Measurements from ENCODE around the gene USP9Y.

Gene USP9Y

DNA sequence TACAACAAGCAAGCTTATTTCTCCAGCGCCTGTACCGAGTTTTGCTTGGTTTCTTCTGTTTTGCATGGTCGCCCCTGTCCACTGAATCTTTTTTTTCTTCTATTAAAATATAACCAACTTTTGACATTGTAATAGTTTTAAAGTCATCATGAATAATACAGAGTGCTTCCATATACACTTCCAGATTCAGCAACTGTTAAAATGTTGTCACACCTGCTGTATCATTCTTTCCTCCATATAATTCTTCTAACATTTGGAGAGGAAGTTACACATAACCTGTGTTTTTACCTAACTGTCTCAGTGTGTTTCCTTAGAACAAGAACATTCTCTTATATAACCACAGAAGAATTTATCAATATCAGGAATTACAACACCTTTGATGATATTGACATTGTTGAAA lies 83.5 kb downstream of the USP9Y start:
- DNase-seq (ENCODE audit: low read depth in 1 of 2, low spot score in 1 of 2): no peak

DNA sequence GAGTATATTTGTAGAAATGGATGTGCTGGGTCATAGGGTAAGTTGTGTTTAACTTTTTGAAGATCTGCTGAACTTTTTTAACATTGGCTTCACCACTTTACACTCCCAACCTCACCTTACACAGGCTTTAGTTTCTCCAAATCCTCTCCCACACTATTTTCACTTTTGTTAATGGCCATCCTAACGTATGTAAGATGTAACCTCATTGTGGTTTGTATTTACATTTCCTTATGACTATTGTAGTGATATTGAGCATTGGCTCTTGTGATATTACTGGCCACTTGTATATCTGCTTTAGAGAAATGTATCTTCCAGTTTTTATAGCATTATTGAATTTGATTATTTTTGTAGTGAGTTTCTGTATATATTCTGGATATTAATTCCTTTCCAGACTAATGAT lies 93.0 kb downstream of the USP9Y start:
- DNase-seq (ENCODE audit: low read depth in 1 of 2, low spot score in 1 of 2): no peak

DNA sequence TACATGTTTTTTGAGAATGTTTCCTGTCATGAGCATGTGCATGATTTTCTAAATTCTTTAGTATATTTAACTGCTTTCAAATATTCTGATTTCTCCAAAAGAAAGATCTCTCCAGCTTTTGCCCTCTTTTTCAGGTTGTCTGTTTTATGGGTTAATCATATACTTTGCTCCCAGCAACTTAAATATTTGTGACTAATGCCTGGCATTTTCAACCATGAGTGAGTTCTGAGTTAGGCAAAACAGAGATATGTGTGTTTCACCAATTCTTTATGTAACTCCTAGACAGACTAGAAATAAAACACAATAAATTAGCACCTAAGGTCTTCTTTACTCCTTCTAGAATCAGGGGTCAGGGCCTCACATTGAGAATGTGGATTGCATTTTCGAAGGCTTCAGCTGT lies 107.0 kb downstream of the USP9Y start:
- DNase-seq (ENCODE audit: low read depth in 1 of 2, low spot score in 1 of 2): no peak

DNA sequence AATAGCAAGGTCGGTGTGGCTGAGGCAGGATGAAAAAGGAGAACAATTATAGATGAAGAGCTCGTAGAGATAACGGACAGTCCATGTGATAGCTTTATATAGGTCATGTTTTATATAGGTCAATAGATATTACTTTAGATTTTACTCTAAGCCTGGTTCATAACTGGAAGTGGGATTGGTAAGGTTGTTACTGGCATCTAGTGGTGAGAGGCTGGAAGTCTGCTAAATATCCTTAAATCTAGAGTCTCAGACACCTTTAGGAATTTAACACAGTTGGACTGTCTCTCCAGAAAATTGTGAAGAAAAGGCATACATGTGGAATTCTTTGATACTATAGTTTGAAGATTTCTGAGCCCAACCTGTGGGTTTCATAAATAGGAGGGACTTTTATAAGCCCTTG lies 108.0 kb downstream of the USP9Y start:
- no peak for DNase-seq (ENCODE audit: low read depth in 1 of 2, low spot score in 1 of 2)

DNA sequence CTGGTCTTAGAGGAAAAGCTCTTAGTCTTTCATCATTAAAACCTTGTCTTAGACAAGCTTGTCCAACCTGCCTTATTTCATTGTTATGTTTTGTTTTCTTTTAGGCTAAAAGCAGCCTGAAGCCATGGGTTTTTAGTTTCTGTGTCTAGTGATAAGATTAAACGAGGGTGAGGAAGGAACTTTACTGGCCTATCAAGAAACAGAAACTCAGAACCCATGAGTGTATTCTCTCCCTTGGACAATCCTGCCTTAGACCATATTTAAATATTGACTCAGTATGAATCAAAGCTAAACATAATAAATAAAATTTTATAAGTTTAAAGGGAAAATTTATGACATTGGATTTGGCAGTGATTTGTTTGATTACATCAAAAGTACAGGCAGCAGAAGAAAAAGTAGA lies 122.4 kb downstream of the USP9Y start:
- no peak for DNase-seq (ENCODE audit: low read depth in 1 of 2, low spot score in 1 of 2)

DNA sequence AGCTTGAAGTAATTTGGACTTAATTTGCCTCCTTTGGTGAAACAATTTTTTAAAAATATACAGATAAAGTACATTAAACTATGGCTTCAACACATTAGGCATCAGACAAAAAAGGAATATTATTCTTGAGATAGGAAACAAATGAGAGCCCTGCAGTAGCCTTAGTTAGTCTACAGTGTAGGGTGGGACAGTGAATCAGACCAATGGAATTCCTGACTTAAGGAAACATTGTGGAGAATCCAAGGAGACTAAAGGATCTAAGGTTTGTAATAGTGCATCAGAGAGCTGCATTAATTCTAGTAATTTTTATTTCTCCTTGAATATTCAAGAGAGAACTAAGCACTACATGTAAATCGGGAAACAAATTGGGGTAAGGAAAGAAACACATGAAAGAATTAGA lies 125.8 kb downstream of the USP9Y start:
- no peak for DNase-seq (ENCODE audit: low read depth in 1 of 2, low spot score in 1 of 2)

DNA sequence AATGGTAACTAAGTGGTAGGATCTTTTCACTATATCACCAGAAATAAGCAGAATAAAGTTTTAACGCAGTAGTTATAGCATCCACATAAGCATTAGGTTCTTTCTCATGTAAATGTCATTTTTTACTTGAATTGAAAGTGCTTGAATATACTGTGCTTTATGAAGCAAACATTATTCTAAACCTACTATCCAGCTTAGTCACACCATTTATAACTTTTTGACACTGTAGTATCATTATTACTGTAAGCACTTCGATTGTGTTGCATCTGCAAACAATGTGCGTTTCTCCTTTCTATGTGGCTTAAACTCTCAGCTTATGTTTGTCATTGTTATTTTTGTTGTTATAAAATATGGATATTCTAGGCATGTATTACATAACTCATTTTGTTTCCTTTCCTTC lies 132.3 kb downstream of the USP9Y start:
- no peak for DNase-seq (ENCODE audit: low read depth in 1 of 2, low spot score in 1 of 2)

DNA sequence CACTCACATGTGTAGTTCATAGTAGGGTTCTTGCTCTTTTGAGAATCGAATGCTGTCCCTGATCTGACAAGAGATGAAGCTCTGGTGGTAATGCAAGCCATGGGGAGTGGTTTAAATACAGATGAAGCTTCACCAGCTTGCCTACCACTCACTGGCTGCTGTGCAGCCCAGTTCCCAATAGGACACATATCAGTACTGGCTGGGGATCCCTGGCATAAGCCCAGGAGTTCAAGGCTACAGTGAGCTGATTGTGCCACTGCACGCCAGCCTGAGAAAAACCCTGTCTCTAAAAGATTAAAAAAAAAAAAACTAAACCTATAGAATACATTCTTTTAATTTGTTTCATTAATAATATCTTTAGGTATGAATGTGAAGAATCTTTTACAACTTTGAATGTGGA lies 136.5 kb downstream of the USP9Y start:
- no peak for DNase-seq (ENCODE audit: low read depth in 1 of 2, low spot score in 1 of 2)

DNA sequence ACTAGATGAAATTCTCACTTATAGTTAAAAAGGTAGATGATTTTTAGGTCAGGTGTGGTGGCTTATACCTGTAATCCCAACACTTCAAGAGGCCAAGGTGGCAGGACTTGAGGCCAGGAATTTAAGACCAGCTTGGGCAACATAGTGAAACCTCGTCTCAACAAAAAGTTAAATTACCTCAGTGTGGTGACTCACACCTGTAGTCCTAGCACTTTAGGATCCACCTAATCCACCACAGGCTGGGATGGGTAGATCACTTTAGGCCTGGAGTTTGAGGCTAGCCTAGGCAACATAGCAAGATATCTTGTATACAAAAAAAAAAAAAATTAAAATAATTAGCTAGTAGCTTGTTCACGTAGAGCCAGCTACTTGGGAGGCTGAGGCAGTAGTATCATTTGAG lies 140.3 kb downstream of the USP9Y start:
- DNase-seq (ENCODE audit: low read depth in 1 of 2, low spot score in 1 of 2): no peak

DNA sequence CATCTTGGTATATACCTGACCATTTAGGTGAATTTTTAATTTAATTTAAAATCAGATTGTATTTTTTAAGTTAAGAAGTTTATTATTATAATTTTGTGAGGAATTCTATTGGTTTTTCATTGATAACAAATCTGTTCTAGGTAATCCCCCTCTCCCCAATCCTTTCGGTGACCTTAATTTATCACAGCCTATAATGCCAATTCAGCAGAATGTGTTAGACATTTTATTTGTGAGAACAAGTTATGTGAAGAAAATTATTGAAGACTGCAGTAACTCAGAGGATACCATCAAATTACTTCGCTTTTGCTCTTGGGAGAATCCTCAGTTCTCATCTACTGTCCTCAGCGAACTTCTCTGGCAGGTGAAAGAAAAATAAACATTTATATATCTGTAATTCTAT lies 145.8 kb downstream of the USP9Y start:
- no peak for DNase-seq (ENCODE audit: low read depth in 1 of 2, low spot score in 1 of 2)

DNA sequence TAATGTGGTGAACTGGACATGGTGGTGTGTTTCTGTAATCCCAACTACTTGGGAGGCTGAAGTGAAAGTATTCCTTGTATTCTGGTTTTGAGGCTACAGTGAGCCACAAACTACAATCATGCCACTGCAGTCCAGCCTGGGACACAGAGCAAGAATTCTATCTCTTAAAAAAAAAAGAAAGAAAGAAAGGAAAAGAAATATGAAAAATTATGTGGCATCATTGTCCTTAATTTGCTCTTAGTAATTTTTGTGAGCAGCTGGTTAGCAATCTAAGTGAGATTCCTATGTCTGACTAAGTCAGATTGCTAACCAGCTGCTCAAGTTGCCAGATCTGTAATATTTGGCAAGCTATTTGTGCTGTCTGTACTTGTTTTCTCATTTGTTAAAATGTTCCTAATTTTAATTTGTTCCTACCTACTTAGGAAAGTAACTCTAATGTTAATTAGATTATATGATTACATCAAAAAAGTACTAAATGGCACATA lies 154.8 kb downstream of the USP9Y start:
- no peak for DNase-seq (ENCODE audit: low read depth in 1 of 2, low spot score in 1 of 2)

DNA sequence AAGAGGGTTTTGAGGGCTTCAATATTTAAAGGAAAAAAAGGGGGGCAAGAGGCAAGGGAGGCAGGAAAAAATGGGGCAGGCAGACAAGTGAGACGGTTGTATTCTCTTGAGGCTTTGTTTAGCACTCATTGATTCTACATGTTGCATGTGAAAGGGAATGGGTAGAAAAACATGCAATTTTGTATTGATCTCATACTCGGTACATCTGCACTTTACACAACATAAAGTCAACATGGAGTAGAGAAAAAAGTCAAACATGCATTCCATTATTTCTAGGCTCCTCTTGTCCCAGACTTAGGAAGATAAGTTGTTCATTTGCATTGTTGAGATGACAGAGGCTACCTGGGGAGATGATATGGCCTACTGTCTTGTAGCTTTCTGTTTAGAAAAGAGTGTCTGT lies 166.9 kb downstream of the USP9Y start:
- no peak for DNase-seq (ENCODE audit: low read depth in 1 of 2, low spot score in 1 of 2)

DNA sequence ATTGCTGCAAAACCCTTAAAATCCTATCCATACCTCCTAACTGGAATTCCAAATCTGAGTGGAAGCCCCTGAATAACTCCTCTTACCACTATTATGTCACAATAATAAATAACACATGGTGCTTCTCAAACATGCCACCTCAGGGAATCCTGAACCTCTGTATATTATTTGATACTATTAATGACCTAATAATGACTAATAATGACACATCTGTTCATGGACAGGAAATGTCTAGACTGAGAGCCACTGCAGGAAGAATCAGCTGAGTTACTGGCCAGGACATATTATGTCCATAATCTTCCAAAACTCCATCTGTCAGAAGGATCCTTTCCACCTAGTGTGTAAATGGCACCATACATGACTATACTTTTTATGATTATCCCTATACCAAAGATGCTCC lies 195.9 kb downstream of the USP9Y start:
- no peak for DNase-seq (ENCODE audit: low read depth in 1 of 2, low spot score in 1 of 2)

DNA sequence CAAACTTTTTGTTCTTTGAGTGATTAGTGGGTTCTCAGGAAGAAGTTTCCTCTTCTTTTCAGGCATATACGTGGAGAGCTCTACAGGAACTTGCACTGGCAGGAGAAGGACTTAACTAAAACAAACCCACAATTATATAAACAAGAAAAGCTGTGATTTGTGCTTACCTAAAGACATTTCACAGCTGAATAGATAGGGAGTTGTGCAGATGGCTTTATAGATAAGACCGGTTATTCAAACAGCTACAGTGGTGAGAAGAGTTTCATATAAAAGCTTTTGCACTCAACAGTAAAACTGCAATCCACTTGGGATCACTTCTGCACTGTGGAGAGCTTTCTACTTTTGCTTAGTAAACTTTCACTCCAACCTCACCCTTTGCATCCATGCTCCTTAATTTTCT lies 197.6 kb downstream of the USP9Y start:
- no peak for DNase-seq (ENCODE audit: low read depth in 1 of 2, low spot score in 1 of 2)

DNA sequence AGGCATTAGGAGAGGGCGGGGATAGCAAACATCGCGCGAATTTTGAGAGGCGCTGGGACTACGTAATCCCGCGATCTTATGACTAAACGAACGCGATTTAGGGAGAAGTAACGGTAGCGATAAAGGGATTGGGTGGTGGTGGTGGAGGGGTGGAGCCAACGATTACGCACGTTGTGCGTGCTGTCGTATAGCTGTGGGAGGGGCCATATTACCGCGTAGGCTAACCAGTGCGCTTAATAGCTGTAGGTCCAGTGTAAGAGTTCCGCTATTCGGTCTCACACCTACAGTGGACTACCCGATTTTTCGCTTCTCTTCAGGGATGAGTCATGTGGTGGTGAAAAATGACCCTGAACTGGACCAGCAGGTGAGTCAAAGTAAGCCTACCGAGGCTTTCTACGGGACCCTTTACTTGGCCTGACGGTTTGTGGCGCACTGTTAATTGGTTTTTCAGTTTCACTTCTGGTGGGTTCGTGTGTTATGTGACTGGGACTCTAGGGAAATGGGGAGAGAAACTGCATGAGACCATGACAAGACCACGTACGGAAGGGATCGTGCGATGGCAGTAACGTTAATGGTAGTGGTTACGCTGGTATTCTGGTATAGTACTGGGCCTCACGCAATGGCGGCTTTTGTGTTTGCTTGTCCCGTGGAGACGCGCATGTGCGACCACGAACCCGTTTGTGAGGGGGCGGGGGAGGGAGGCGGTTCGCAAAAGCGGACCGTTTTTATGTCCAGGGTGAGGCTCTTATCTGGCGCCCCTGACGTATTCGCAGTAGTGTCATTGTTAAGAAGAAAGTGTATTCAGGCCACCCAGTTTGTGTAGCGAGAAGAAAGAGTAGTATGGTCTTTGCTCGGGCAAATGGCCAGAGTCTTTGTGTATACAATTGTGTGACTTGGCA lies 203.8 kb downstream of the USP9Y start, which contains the start of gene DDX3Y:
TSS of gene DDX3Y (plus strand) at position 251 of the 899 bp plus-strand sequence. CDS start at position 320, 69 bp downstream.
- DNase-seq (ENCODE audit: low read depth in 1 of 2, low spot score in 1 of 2): peak; percentile 60 to 62

DNA sequence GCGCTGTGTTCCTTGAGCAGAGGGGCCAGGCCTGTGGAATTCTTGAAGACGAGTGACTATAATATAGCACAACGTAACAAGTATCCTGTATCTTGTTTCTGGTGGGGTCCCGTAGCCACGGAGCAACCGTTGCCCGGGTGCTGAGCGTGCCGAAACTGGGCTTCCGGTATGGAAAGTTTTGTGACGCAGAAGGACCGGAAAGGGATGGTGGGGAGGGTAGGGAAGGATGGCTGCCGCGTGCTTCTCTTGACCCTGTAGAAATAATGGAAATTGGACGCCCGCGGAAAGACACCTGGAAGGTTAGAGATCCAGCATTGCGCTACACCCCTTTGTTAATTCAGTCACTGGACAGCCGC lies 204.5 kb downstream of the USP9Y start:
- peak; percentile 29 to 35 for DNase-seq (ENCODE audit: low read depth in 1 of 2, low spot score in 1 of 2)

DNA sequence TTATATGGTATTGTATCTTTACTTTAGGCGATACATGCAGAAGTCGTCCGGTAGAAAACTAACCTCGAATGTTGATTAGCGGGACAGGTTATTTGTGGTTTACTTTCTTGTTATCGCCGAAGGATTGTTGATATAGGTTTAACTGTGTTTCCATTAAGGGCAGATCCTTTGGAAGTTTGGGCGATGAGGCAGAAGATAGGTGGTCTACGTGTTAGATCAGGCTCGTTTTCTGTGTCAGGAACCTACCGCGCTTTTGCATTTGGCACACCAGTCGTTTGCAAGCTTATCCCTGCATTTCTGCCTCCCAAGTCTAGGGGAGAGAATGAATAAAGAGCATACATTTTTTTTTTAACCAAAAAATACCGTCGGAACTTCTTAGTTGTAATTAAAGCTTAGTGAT lies 204.9 kb downstream of the USP9Y start:
- no peak for DNase-seq (ENCODE audit: low read depth in 1 of 2, low spot score in 1 of 2)
